Measurements from ENCODE around the gene MKNK1.

The MKNK1 gene

GRCh38 chr1:46536527-46536926, 67.5 kb downstream of the MKNK1 start:
- no peak for FAIRE-seq

- no peak for FAIRE-seq
Measured at GRCh38 chr1:46535063-46535462, 69.0 kb downstream of the MKNK1 start.

GRCh38 chr1:46533179-46533864, 70.7 kb downstream of the MKNK1 start:
- no peak for FAIRE-seq

GRCh38 chr1:46532498-46533178, 71.4 kb downstream of the MKNK1 start:
- FAIRE-seq, result no peak

GRCh38 chr1:46532095-46532494, 72.0 kb downstream of the MKNK1 start:
- no peak for FAIRE-seq

- no peak for FAIRE-seq
Measured at GRCh38 chr1:46530791-46531409, 73.2 kb downstream of the MKNK1 start.

GRCh38 chr1:46530311-46530710, 73.8 kb downstream of the MKNK1 start:
- FAIRE-seq, result no peak

- no peak for FAIRE-seq
Measured at GRCh38 chr1:46529031-46529630, 74.9 kb downstream of the MKNK1 start.

GRCh38 chr1:46528297-46528955, 75.6 kb downstream of the MKNK1 start:
- FAIRE-seq, result no peak

GRCh38 chr1:46527474-46528296, 76.4 kb downstream of the MKNK1 start:
- no peak for FAIRE-seq

GRCh38 chr1:46526691-46527291, 77.3 kb downstream of the MKNK1 start:
- no peak for FAIRE-seq

- no peak for FAIRE-seq
Measured at GRCh38 chr1:46526013-46526690, 77.9 kb downstream of the MKNK1 start.

GRCh38 chr1:46525253-46525983, 78.7 kb downstream of the MKNK1 start:
- FAIRE-seq, result no peak

GRCh38 chr1:46524843-46525242, 79.2 kb downstream of the MKNK1 start:
- FAIRE-seq, result no peak

GRCh38 chr1:46523496-46524353, 80.3 kb downstream of the MKNK1 start:
- no peak for FAIRE-seq

GRCh38 chr1:46522969-46523320, 81.1 kb downstream of the MKNK1 start:
- no peak for FAIRE-seq

GRCh38 chr1:46522184-46522968, 81.7 kb downstream of the MKNK1 start:
- no peak for FAIRE-seq

- FAIRE-seq, result no peak
Measured at GRCh38 chr1:46521414-46521813, 82.7 kb downstream of the MKNK1 start.
